Endodermal cell (in vitro differentiated cells): Measurements from ENCODE around the gene PPP1CB. TPM values are rescaled to one million over a fixed set of nuclear protein-coding genes. Genes with fewer than 3 reads are reported as not detected.

Experiments used
- DNase-seq: peaks from one replicate; pipeline ENCODE4 v3.0.0-alpha.2; 2017
- H3K27ac ChIP-seq: 2 replicates; pipeline ENCODE4 v1.5.1; 2013; ENCODE audit warnings: mild to moderate bottlenecking, low read depth, low read length, moderate library complexity
- H3K27me3 ChIP-seq: 2 replicates; pipeline ENCODE4 v1.6.1; 2013; ENCODE audit warnings: mild to moderate bottlenecking, low read length, moderate library complexity; ENCODE audit not compliant: insufficient read depth, control insufficient read depth, poor library complexity, severe bottlenecking
- H3K36me3 ChIP-seq: 2 replicates; pipeline ENCODE4 v1.7.0; 2013; ENCODE audit warnings: mild to moderate bottlenecking, low read length, moderate library complexity; ENCODE audit not compliant: control insufficient read depth, insufficient read depth
- H3K4me1 ChIP-seq: one replicate; pipeline ENCODE4 v1.7.0; 2013; ENCODE audit warnings: low read length; ENCODE audit not compliant: control insufficient read depth, insufficient read depth
- H3K4me3 ChIP-seq: 2 replicates; pipeline ENCODE4 v1.5.1; 2013; ENCODE audit warnings: mild to moderate bottlenecking, low read length, moderate library complexity
- H3K9ac ChIP-seq: 2 replicates; pipeline ENCODE4 v1.6.1; 2013; ENCODE audit warnings: mild to moderate bottlenecking, low read length, moderate library complexity; ENCODE audit not compliant: poor library complexity, severe bottlenecking; ENCODE audit errors: extremely low read depth
- H3K9me3 ChIP-seq: 2 replicates; pipeline ENCODE4 v1.6.1; 2013; ENCODE audit warnings: mild to moderate bottlenecking, low read length, moderate library complexity; ENCODE audit not compliant: control insufficient read depth
- H3K27ac Mint-ChIP-seq: 2 replicates; pipeline ENCODE4 v1.8.0; 2020; ENCODE audit warnings: mixed read lengths
- H3K27me3 Mint-ChIP-seq: 2 replicates; pipeline ENCODE4 v1.8.0; 2021; ENCODE audit warnings: mild to moderate bottlenecking, mixed read lengths; ENCODE audit not compliant: insufficient read depth
- H3K36me3 Mint-ChIP-seq: 2 replicates; pipeline ENCODE4 v1.8.0; 2020; ENCODE audit warnings: low read depth, mixed read lengths
- H3K4me1 Mint-ChIP-seq: 2 replicates; pipeline ENCODE4 v1.8.0; 2020; ENCODE audit warnings: mixed read lengths
- H3K4me3 Mint-ChIP-seq: 2 replicates; pipeline ENCODE4 v1.8.0; 2020; ENCODE audit warnings: mild to moderate bottlenecking, moderate library complexity, mixed read lengths
- H3K9me3 Mint-ChIP-seq: 2 replicates; pipeline ENCODE4 v1.8.0; 2020; ENCODE audit warnings: mild to moderate bottlenecking, mixed read lengths
- WGBS, 2 experiments: methylation state at CpG; one replicate each; pipeline versions ENCODE4 v1.1.5 to v1.1.7; 2013; ENCODE audit warnings: missing lambda C conversion rate in 2 of 2, mixed read lengths in 1 of 2; ENCODE audit not compliant: insufficient coverage in 1 of 2, insufficient read length in 1 of 2; 5-methylcytosine and 5-hydroxymethylcytosine counted together
- total RNA-seq, 2 donors: library from RNA; stranded (reverse); fragmentation: NEBNext Ultra II Directional in 1 of 2; extraction: Animal tissue kit (Norgen Biotek cat#: 25700) in 1 of 2; gene quantifications; 2 replicates in 1 of 2; 3 replicates in 1 of 2; pipeline ENCODE4 v1.2.1, GENCODE V29; 2021
- TF ChIP-seq, protein P1 (sequence below): fragments of 200-600 bp; sonication (generic); conservative IDR thresholded peaks from 2 replicates; pipeline ENCODE4 v1.5.0; 2021; ENCODE audit warnings: antibody characterized with exemption, mild to moderate bottlenecking

PPP1CB gene
- total RNA-seq, 2 donors from 2014 or later: 175 to 201 TPM

DNA sequence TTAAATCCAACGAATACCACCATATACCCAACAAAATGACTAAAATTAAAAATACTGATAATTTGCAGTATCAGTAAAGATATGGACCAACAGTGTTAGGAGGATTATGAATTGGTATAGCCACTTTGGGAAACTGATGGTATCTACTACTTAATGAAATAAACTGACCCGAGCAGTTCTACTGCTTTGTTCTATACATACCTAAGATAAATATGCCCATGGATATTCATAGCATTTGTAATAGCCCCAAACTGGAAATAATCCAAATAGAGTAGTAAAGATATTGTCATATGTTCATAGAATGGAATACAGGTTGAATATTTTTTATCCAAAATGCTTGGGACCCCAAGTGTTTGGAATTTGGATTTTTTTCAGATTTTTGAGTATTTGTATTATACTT lies 20.7 kb downstream of the PPP1CB start:
- no CpG with 5 or more reads among the region's 2 CpGs for WGBS, 2 experiments

DNA sequence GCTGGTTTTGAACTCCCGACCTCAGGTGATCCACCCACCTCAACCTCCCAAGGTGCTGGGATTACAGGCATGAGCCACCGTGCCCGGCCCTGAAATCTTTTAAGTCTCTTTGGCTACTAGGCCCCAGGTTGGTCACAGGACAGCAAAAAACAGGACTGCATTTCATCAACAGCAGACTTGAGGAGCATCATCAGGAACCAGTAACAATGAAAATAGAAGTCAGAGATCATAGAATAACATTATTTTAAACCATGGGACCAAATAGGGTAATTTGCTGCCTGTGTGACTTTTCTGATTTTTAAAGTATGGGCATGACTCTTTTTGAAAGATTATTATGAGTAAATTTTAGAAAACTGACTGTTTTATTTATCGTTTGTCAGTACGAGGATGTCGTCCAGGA lies 24.8 kb downstream of the PPP1CB start:
- Mint-ChIP-seq H3K4me1 (peaks cover 6% of the 10 kb centered on the region), H3K27me3 (no peaks in the 10 kb centered on the region), H3K9me3 (no peaks in the 10 kb centered on the region), H3K4me3 (no peak overlapping the region), H3K27ac (no peak overlapping the region), H3K36me3 (peaks cover 33% of the 10 kb centered on the region)
- TF ChIP-seq, protein P1, sequence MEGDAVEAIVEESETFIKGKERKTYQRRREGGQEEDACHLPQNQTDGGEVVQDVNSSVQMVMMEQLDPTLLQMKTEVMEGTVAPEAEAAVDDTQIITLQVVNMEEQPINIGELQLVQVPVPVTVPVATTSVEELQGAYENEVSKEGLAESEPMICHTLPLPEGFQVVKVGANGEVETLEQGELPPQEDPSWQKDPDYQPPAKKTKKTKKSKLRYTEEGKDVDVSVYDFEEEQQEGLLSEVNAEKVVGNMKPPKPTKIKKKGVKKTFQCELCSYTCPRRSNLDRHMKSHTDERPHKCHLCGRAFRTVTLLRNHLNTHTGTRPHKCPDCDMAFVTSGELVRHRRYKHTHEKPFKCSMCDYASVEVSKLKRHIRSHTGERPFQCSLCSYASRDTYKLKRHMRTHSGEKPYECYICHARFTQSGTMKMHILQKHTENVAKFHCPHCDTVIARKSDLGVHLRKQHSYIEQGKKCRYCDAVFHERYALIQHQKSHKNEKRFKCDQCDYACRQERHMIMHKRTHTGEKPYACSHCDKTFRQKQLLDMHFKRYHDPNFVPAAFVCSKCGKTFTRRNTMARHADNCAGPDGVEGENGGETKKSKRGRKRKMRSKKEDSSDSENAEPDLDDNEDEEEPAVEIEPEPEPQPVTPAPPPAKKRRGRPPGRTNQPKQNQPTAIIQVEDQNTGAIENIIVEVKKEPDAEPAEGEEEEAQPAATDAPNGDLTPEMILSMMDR: no peak
- H3K4me1 ChIP-seq: no peaks in the 10 kb centered on the region
- 94 to 95% methylated on average over 4 to 6 of the region's 6 CpGs for WGBS, 2 experiments
- H3K9me3 ChIP-seq: no peaks in the 10 kb centered on the region
- no peak overlapping the region for H3K27ac ChIP-seq
- H3K4me3 ChIP-seq: no peak overlapping the region
- DNase-seq: no peak
- no peak overlapping the region for H3K9ac ChIP-seq
- no peaks in the 10 kb centered on the region for H3K27me3 ChIP-seq
- peaks cover 50% of the 10 kb centered on the region for H3K36me3 ChIP-seq

More for the DNA sequence above, 20.7 kb downstream of the PPP1CB start:
- DNase-seq: no peak
- Histone ChIP-seq H3K4me3 (no peak overlapping the region), H3K4me1 (no peaks in the 10 kb centered on the region), H3K27me3 (no peaks in the 10 kb centered on the region), H3K9ac (no peak overlapping the region), H3K36me3 (peaks cover 14% of the 10 kb centered on the region), H3K27ac (no peak overlapping the region), H3K9me3 (peaks cover 12% of the 10 kb centered on the region)
- no peaks in the 10 kb centered on the region for H3K27me3 Mint-ChIP-seq
- peaks cover 8% of the 10 kb centered on the region for H3K9me3 Mint-ChIP-seq
- TF ChIP-seq, protein P1: no peak
- no peak overlapping the region for H3K27ac Mint-ChIP-seq
- peaks cover 27% of the 10 kb centered on the region for H3K36me3 Mint-ChIP-seq
- peaks cover 6% of the 10 kb centered on the region for H3K4me1 Mint-ChIP-seq
- H3K4me3 Mint-ChIP-seq: no peak overlapping the region

DNA sequence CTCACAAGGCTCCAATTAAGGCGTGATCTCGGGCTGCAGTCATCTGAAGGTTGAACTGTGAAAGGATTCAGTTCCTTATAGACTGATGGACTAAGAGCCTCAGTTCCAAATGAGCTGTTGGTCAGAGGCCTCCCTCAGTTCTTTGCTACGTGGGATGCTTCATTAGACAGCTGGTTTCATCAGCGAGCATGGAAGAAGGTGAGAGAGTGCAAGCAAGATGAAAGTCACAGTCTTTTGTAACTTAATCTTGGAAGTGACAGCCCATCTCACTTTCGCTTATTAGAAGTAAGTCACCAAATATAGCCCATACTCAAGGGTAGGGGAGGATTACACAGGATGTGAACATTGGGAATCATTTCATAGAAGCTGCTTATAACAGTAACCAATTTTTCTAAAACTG lies 26.8 kb downstream of the PPP1CB start:
- peaks cover 46% of the 10 kb centered on the region for H3K36me3 Mint-ChIP-seq

More for the DNA sequence above, 26.8 kb downstream of the PPP1CB start:
- H3K27me3 ChIP-seq: no peaks in the 10 kb centered on the region
- H3K9ac ChIP-seq: no peak overlapping the region
- Mint-ChIP-seq H3K27ac (no peak overlapping the region), H3K4me3 (no peak overlapping the region), H3K4me1 (peaks cover 6% of the 10 kb centered on the region), H3K9me3 (no peaks in the 10 kb centered on the region), H3K27me3 (no peaks in the 10 kb centered on the region)
- TF ChIP-seq, protein P1: no peak
- no peaks in the 10 kb centered on the region for H3K9me3 ChIP-seq
- WGBS, 2 experiments: 91 to 97% methylated on average over 4 to 5 of the region's 5 CpGs
- no peak overlapping the region for H3K27ac ChIP-seq
- no peak for DNase-seq
- no peaks in the 10 kb centered on the region for H3K4me1 ChIP-seq
- H3K36me3 ChIP-seq: peaks cover 69% of the 10 kb centered on the region
- no peak overlapping the region for H3K4me3 ChIP-seq
